Mesenchymal stem cell (in vitro differentiated cells and primary cell): ENCODE results near the gene PTPN13.

Experiments
- DNase-seq: peaks from one replicate; pipeline ENCODE4 v3.0.0-alpha.2; 2013
- H2AFZ ChIP-seq: one replicate; pipeline ENCODE4 v1.6.1; 2013; ENCODE audit warnings: low read depth, mild to moderate bottlenecking, control low read depth, inconsistent platforms, low read length, moderate library complexity
- H2AK5ac ChIP-seq: 2 replicates; pipeline ENCODE4 v1.6.1; 2013; ENCODE audit warnings: low read length, moderate library complexity, mild to moderate bottlenecking, inconsistent platforms; ENCODE audit not compliant: severe bottlenecking
- H2BK120ac ChIP-seq: one replicate; pipeline ENCODE4 v1.6.1; 2013; ENCODE audit warnings: low read depth, mild to moderate bottlenecking, inconsistent platforms, low read length, moderate library complexity
- H2BK12ac ChIP-seq, 2 experiments: one replicate each; pipeline ENCODE4 v1.6.1; 2013; ENCODE audit warnings: inconsistent platforms in 2 of 2, low read length in 2 of 2, mild to moderate bottlenecking in 2 of 2, moderate library complexity in 2 of 2, control low read depth in 1 of 2
- H2BK15ac ChIP-seq: one replicate; pipeline ENCODE4 v1.6.1; 2013; ENCODE audit warnings: mild to moderate bottlenecking, low read depth, inconsistent platforms; ENCODE audit not compliant: poor library complexity, severe bottlenecking
- H2BK5ac ChIP-seq: 2 replicates; pipeline ENCODE4 v1.6.1; 2013; ENCODE audit warnings: low read depth, mild to moderate bottlenecking, low read length, control low read depth, inconsistent platforms; ENCODE audit not compliant: poor library complexity, severe bottlenecking
- H3K14ac ChIP-seq, 2 experiments: one replicate each; pipeline ENCODE4 v1.6.1; 2013; ENCODE audit warnings: inconsistent platforms in 2 of 2, low read length in 2 of 2, control low read depth in 1 of 2, mild to moderate bottlenecking in 1 of 2, moderate library complexity in 1 of 2
- H3K18ac ChIP-seq, 2 experiments: one replicate each; pipeline ENCODE4 v1.6.1; 2013; ENCODE audit warnings: inconsistent platforms in 2 of 2, low read length in 2 of 2, control low read depth in 1 of 2, low read depth in 1 of 2, mild to moderate bottlenecking in 1 of 2
- H3K23ac ChIP-seq, 2 experiments: one replicate each; pipeline ENCODE4 v1.6.1; 2013; ENCODE audit warnings: inconsistent platforms in 2 of 2, low read length in 2 of 2, mild to moderate bottlenecking in 2 of 2, moderate library complexity in 2 of 2, control low read depth in 1 of 2
- H3K27ac ChIP-seq: 2 replicates; pipeline ENCODE4 v1.5.1; 2013; ENCODE audit warnings: mild to moderate bottlenecking, moderate library complexity, low read length, control low read depth, inconsistent platforms; ENCODE audit not compliant: poor library complexity, severe bottlenecking
- H3K27me3 ChIP-seq, 2 experiments: 2 replicates each; pipeline versions ENCODE4 v1.6.1 to v1.7.0; 2013; ENCODE audit warnings: low read length in 2 of 2, mild to moderate bottlenecking in 2 of 2, moderate library complexity in 2 of 2, control low read depth in 1 of 2, inconsistent platforms in 1 of 2; ENCODE audit not compliant: control insufficient read depth in 1 of 2, insufficient read depth in 1 of 2
- H3K36me3 ChIP-seq, 2 experiments: 2 replicates each; pipeline versions ENCODE4 v1.6.1 to v1.7.0; 2013; ENCODE audit warnings: low read length in 2 of 2, control low read depth in 1 of 2, inconsistent platforms in 1 of 2, low read depth in 1 of 2, mild to moderate bottlenecking in 1 of 2; ENCODE audit not compliant: insufficient read depth in 2 of 2, control insufficient read depth in 1 of 2
- H3K4ac ChIP-seq, 2 experiments: one replicate each; pipeline ENCODE4 v1.6.1; 2013; ENCODE audit warnings: inconsistent platforms in 2 of 2, low read length in 2 of 2, mild to moderate bottlenecking in 2 of 2, moderate library complexity in 2 of 2, control low read depth in 1 of 2, low read depth in 1 of 2
- H3K4me1 ChIP-seq: 2 replicates; pipeline ENCODE4 v1.6.1; 2013; ENCODE audit warnings: low read depth, low read length, control low read depth; ENCODE audit not compliant: control insufficient read depth, insufficient read depth
- H3K4me2 ChIP-seq: 2 replicates; pipeline ENCODE4 v1.6.1; 2013; ENCODE audit warnings: low read length, mild to moderate bottlenecking, inconsistent platforms; ENCODE audit not compliant: poor library complexity, severe bottlenecking
- H3K4me3 ChIP-seq, 2 experiments: 2 replicates each; pipeline versions ENCODE4 v1.5.1 to v1.7.0; 2013; ENCODE audit warnings: low read length in 2 of 2, mild to moderate bottlenecking in 2 of 2, control low read depth in 1 of 2, low read depth in 1 of 2; ENCODE audit not compliant: insufficient read depth in 1 of 2
- H3K79me1 ChIP-seq: replicated peaks from 2 replicates; pipeline ENCODE4 v1.6.1; 2013; ENCODE audit warnings: mild to moderate bottlenecking, control low read depth, low read length, inconsistent platforms; ENCODE audit not compliant: poor library complexity, severe bottlenecking
- H3K9ac ChIP-seq: 2 replicates; pipeline ENCODE4 v1.7.0; 2013; ENCODE audit warnings: mild to moderate bottlenecking, low read length, moderate library complexity
- H3K9me3 ChIP-seq: 2 replicates; pipeline ENCODE4 v1.7.0; 2013; ENCODE audit warnings: mild to moderate bottlenecking, low read length; ENCODE audit not compliant: control insufficient read depth
- H4K8ac ChIP-seq: one replicate; pipeline ENCODE4 v1.6.1; 2013; ENCODE audit warnings: inconsistent platforms, mild to moderate bottlenecking, low read length, moderate library complexity
- H4K91ac ChIP-seq: one replicate; pipeline ENCODE4 v1.6.1; 2013; ENCODE audit warnings: mild to moderate bottlenecking, low read length, inconsistent platforms
- WGBS: methylation state at CpG from one replicate; pipeline ENCODE4 v1.1.7; 2013; ENCODE audit warnings: mixed read lengths; 5-methylcytosine and 5-hydroxymethylcytosine counted together

Gene PTPN13

GRCh38 chr4:86810847-86811246 lies 216.7 kb downstream of the PTPN13 start:
- H3K18ac ChIP-seq: no peak overlapping the region
- 100% methylated on average over 1 of the region's 3 CpGs for WGBS
- H3K9me3 ChIP-seq: peaks cover 11% of the 10 kb centered on the region
- no peak overlapping the region for H3K4me3 ChIP-seq
- H3K23ac ChIP-seq: no peak overlapping the region
- no peak overlapping the region for H3K4me2 ChIP-seq
- H2AK5ac ChIP-seq: no peak overlapping the region
- H3K27ac ChIP-seq: no peak overlapping the region
- no peak overlapping the region for H4K8ac ChIP-seq
- H4K91ac ChIP-seq: no peak overlapping the region
- no peak overlapping the region for H3K9ac ChIP-seq
- H2BK15ac ChIP-seq: no peak overlapping the region
- H3K4me1 ChIP-seq: no peaks in the 10 kb centered on the region
- no peak for DNase-seq
- H3K14ac ChIP-seq: no peak overlapping the region
- no peaks in the 10 kb centered on the region for H3K27me3 ChIP-seq
- H3K36me3 ChIP-seq: peaks cover 32 to 87% of the 10 kb centered on the region in 2 experiments
- no peak overlapping the region for H2BK120ac ChIP-seq
- no peak overlapping the region for H3K4ac ChIP-seq
- H2BK5ac ChIP-seq: no peak overlapping the region
- H2BK12ac ChIP-seq: no peak overlapping the region
- H3K79me1 ChIP-seq: peaks cover 2% of the 10 kb centered on the region
- no peak overlapping the region for H2AFZ ChIP-seq

DNA sequence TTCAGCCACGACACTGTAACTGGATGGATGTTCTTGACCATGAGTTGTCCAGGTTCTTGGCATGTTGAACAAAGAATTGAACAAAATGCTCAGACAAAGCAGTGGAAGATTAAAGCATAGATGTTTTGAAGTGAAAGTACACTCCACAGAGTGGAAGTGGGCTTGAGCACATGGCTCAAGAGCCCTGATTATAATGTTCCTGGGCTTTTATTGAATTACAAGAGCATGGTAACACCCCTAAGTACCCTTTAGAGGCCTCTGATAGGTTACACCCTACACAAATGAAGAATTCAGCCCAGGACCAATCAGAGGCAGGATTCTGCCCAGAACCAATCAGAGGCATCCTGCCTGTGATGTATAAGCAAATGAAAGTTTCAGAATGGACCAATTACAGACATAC lies 221.5 kb downstream of the PTPN13 start:
- Histone ChIP-seq H4K91ac (no peak overlapping the region), H2BK5ac (no peak overlapping the region), H3K9ac (peak overlapping the region; percentile 73), H3K4me1 (no peaks in the 10 kb centered on the region), H2BK120ac (no peak overlapping the region), H3K27me3 (no peaks in the 10 kb centered on the region), H3K4me3 (peak overlapping the region in 1 of 2 experiments; percentile 34), H3K4ac (no peak overlapping the region), H2BK12ac (no peak overlapping the region), H3K27ac (no peak overlapping the region), H3K79me1 (no peaks in the 10 kb centered on the region), H3K14ac (no peak overlapping the region), H3K18ac (no peak overlapping the region), H3K36me3 (peaks cover 28 to 47% of the 10 kb centered on the region in 2 experiments), H2AFZ (no peak overlapping the region), H2AK5ac (no peak overlapping the region), H3K9me3 (peaks cover 13% of the 10 kb centered on the region), H3K4me2 (no peak overlapping the region), H2BK15ac (no peak overlapping the region), H3K23ac (no peak overlapping the region), H4K8ac (no peak overlapping the region)
- WGBS: 77% methylated on average over 1 of the region's 1 CpG
- no peak for DNase-seq

DNA sequence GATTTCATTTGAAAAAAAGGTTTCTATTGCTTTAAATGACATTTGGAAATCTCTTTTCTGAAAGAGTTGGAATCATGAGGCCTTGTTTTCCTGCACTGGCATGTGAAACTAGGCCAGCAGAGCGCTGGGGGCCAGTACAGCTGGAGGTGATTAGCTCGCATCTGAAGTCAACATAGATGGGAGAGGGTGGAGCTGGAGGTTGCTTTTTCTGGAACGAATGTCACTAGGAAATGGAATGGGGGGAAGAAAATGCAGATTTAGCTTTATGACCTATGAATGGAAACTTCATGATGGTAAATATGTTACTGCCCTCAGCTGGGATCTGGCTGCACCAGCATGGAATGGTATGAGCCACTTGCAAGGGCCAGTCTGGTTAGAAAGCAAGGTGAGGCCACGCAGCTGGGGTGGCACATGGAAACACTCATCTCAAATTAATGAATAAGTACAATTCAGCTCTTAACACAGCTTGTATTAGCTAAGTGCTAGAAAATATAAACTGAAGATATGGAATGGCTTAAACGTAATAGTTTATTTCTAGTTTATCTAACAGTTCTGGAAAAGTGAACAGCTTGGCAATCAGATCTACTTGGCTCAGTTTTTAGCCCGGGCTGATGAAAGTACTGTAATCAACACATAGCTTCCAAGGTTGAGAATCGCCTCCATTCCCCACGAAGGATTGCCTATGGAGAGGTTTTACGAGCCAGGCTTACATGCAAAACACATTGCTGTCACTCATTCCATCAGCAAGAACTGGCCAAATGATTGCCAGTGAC lies 222.6 kb downstream of the PTPN13 start:
- Histone ChIP-seq H3K27me3 (no peaks in the 10 kb centered on the region), H2BK5ac (no peak overlapping the region)
- WGBS: 96% methylated on average over 9 of the region's 9 CpGs

DNA sequence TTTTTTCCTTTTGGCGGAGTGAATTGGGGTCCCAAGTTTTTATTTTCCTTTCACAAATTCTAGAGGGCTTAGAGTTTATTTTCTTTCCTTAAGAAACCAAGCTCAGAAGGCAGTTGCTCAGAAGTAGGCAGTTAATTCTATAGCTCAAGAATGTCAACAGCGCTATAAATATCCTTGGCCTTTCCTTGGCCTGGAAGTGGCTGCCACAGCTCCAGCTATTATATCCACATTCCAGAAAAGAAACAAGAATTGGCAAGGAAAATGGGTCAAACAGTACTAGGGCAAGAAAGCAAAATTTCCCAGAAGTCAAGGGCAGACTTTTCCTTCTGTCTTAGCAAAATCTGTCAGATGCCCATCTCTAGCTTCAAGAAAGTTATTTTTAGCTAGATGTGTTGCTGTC lies 224.1 kb downstream of the PTPN13 start:
- H3K9me3 ChIP-seq: peaks cover 13% of the 10 kb centered on the region
- H2BK12ac ChIP-seq: no peak overlapping the region
- H3K18ac ChIP-seq: no peak overlapping the region
- H3K36me3 ChIP-seq: peaks cover 21 to 25% of the 10 kb centered on the region in 2 experiments
- no peaks in the 10 kb centered on the region for H3K27me3 ChIP-seq
- H3K4me3 ChIP-seq: no peak overlapping the region
- no peak overlapping the region for H3K9ac ChIP-seq
- H2AFZ ChIP-seq: no peak overlapping the region
- H4K91ac ChIP-seq: no peak overlapping the region
- no peak overlapping the region for H3K27ac ChIP-seq
- no peak overlapping the region for H2BK120ac ChIP-seq
- no peak overlapping the region for H3K4me2 ChIP-seq
- no peak overlapping the region for H2AK5ac ChIP-seq
- H3K79me1 ChIP-seq: no peaks in the 10 kb centered on the region
- no peak overlapping the region for H4K8ac ChIP-seq
- H2BK5ac ChIP-seq: no peak overlapping the region
- H2BK15ac ChIP-seq: no peak overlapping the region
- WGBS: 87% methylated on average over 2 of the region's 2 CpGs
- peak; percentile 48 for DNase-seq
- H3K4me1 ChIP-seq: no peaks in the 10 kb centered on the region
- H3K14ac ChIP-seq: no peak overlapping the region
- H3K23ac ChIP-seq: no peak overlapping the region
- no peak overlapping the region for H3K4ac ChIP-seq

More for the DNA sequence above, 222.6 kb downstream of the PTPN13 start:
- Histone ChIP-seq H3K14ac (no peak overlapping the region), H3K4ac (no peak overlapping the region), H2BK120ac (no peak overlapping the region), H3K4me1 (no peaks in the 10 kb centered on the region), H3K9ac (peak overlapping the region; percentile 73), H3K27ac (no peak overlapping the region), H3K9me3 (peaks cover 13% of the 10 kb centered on the region), H2AK5ac (no peak overlapping the region), H2BK15ac (no peak overlapping the region), H3K79me1 (no peaks in the 10 kb centered on the region), H4K8ac (no peak overlapping the region), H3K23ac (no peak overlapping the region), H2BK12ac (no peak overlapping the region), H2AFZ (no peak overlapping the region), H4K91ac (no peak overlapping the region), H3K4me3 (peak overlapping the region in 1 of 2 experiments; percentile 35), H3K36me3 (peaks cover 25 to 36% of the 10 kb centered on the region in 2 experiments), H3K18ac (no peak overlapping the region), H3K4me2 (no peak overlapping the region)
- DNase-seq: no peak
